A204.1 (cell line): Measurements from ENCODE around the gene OR8B3.

ENCODE experiments used
- FAIRE-seq: peaks from 2 replicates; lab custom pipeline; 2012; peaks lifted over from hg19 to GRCh38; lab: Jason Lieb, UNC

The OR8B3 gene

GRCh38 chr11:124359566-124359965 is 39.3 kb downstream of the OR8B3 start:
- FAIRE-seq = no peak

GRCh38 chr11:124346311-124346955 is 52.4 kb downstream of the OR8B3 start:
- FAIRE-seq = no peak
